Keratinocyte (primary cell): ENCODE data around the gene TNS3. TPM values are rescaled to one million over a fixed set of nuclear protein-coding genes. Genes with fewer than 3 reads are reported as not detected.

Experiments
- DNase-seq: peaks from one replicate; pipeline ENCODE4 v3.0.0-alpha.2; 2011; ENCODE audit warnings: low read depth, missing footprints, low spot score
- FAIRE-seq: peaks from 2 replicates; lab custom pipeline; 2011; peaks lifted over from hg19 to GRCh38; lab: Jason Lieb, UNC
- H2AFZ ChIP-seq: 2 replicates; pipeline ENCODE4 v1.6.0; 2012; ENCODE audit warnings: low read length, control low read depth, inconsistent platforms; ENCODE audit not compliant: control insufficient read depth
- H3K27ac ChIP-seq: 2 replicates; pipeline ENCODE4 v1.5.1; 2011; ENCODE audit warnings: low read length; ENCODE audit not compliant: control insufficient read depth, insufficient read depth
- H3K27me3 ChIP-seq: 3 replicates; pipeline ENCODE4 v1.6.0; 2011; ENCODE audit warnings: low read length; ENCODE audit not compliant: control insufficient read depth, insufficient read depth; ENCODE audit errors: extremely low read depth
- H3K36me3 ChIP-seq, 2 experiments: 2 replicates in 1 of 2; 3 replicates in 1 of 2; pipeline ENCODE4 v1.5.1; 2011; ENCODE audit warnings: low read length in 2 of 2, mild to moderate bottlenecking in 1 of 2; ENCODE audit not compliant: control insufficient read depth in 2 of 2, insufficient read depth in 2 of 2; ENCODE audit errors: extremely low read depth in 1 of 2
- H3K4me1 ChIP-seq: 3 replicates; pipeline ENCODE4 v1.5.1; 2011; ENCODE audit warnings: low read length; ENCODE audit not compliant: control insufficient read depth, insufficient read depth; ENCODE audit errors: extremely low read depth
- H3K4me2 ChIP-seq: 3 replicates; pipeline ENCODE4 v1.6.0; 2011; ENCODE audit warnings: low read depth, low read length; ENCODE audit not compliant: control insufficient read depth, insufficient read depth; ENCODE audit errors: extremely low read depth
- H3K4me3 ChIP-seq, 3 experiments: fragments of 200-600 bp in 1 of 3; sonication (generic) in 1 of 3; 2 replicates in 2 of 3; 3 replicates in 1 of 3; pipeline ENCODE4 v1.5.1; 2011 to 2016; ENCODE audit warnings: low read length in 3 of 3, mild to moderate bottlenecking in 3 of 3, control low read depth in 2 of 3, inconsistent platforms in 1 of 3, low read depth in 1 of 3, mixed read lengths in 1 of 3, mixed run types in 1 of 3, moderate library complexity in 1 of 3; ENCODE audit not compliant: control insufficient read depth in 2 of 3, insufficient read depth in 2 of 3; ENCODE audit errors: extremely low read depth in 1 of 3
- H3K79me2 ChIP-seq: 2 replicates; pipeline ENCODE4 v1.6.0; 2012; ENCODE audit warnings: low read length; ENCODE audit not compliant: control insufficient read depth, insufficient read depth
- H3K9ac ChIP-seq: 3 replicates; pipeline ENCODE4 v1.6.0; 2011; ENCODE audit warnings: low read length; ENCODE audit not compliant: control insufficient read depth, insufficient read depth; ENCODE audit errors: extremely low read depth
- H3K9me1 ChIP-seq: 3 replicates; pipeline ENCODE4 v1.6.0; 2011; ENCODE audit warnings: low read length; ENCODE audit not compliant: control insufficient read depth, insufficient read depth; ENCODE audit errors: extremely low read depth
- H3K9me3 ChIP-seq: 2 replicates; pipeline ENCODE4 v1.5.1; 2012; ENCODE audit warnings: low read depth, low read length; ENCODE audit not compliant: control insufficient read depth
- H4K20me1 ChIP-seq: 3 replicates; pipeline ENCODE4 v1.6.0; 2011; ENCODE audit warnings: low read length; ENCODE audit not compliant: control insufficient read depth, insufficient read depth; ENCODE audit errors: extremely low read depth
- CTCF ChIP-seq, 3 experiments: IDR thresholded peaks in 1 of 3; conservative IDR thresholded peaks in 1 of 3; optimal IDR thresholded peaks in 1 of 3; 2 replicates in 2 of 3; 3 replicates in 1 of 3; pipeline versions ENCODE3 to v1.5.1; 2011; ENCODE audit warnings: low read length in 3 of 3, mild to moderate bottlenecking in 3 of 3, moderate library complexity in 2 of 3, control low read depth in 1 of 3, inconsistent platforms in 1 of 3; ENCODE audit not compliant: insufficient read depth in 2 of 3; ENCODE audit errors: extremely low read depth in 1 of 3
- EZH2 ChIP-seq: IDR thresholded peaks from one replicate; pipeline ENCODE4 v1.6.1; 2012; ENCODE audit warnings: inconsistent platforms, mild to moderate bottlenecking, low read length, moderate library complexity
- dilution Hi-C: fragments of 300-500 bp; cut with MboI; formaldehyde crosslinking; loops from one replicate; pipeline ENCODE4 v1.7.0; 2020; ENCODE audit warnings: low sequenced_read_pairs; ENCODE audit not compliant: extremely low pct_ligation_motif_present
- polyA plus RNA-seq, 5 experiments: library from polyadenylated mRNA; depleted of rRNA in 3 of 5; stranded (reverse) in 3 of 5; stranded (forward) in 1 of 5; unstranded in 1 of 5; fragments of >200 nt; gene quantifications; 1 replicate in 1 of 5; 2 replicates in 3 of 5; 3 replicates in 1 of 5; pipeline versions ENCODE4 v1.2.1 to v1.2.3, GENCODE V29; 2011 to 2012; ENCODE audit warnings: missing spikeins in 2 of 5, low read depth in 1 of 5, low replicate concordance in 1 of 5

Gene TNS3
- polyA plus RNA-seq, 1 donor (not counting 4 experiments of a cell fraction or from before 2014, with no cell fraction given) = 3.9 TPM

GRCh38 chr7:47314728-47315607, 266.9 kb downstream of the TNS3 start:
- Histone ChIP-seq H3K27me3 (no peaks in the 10 kb centered on the region), H3K4me2 (no peak overlapping the region), H4K20me1 (no peaks in the 10 kb centered on the region), H3K4me3 (no peak overlapping the region), H3K36me3 (no peaks in the 10 kb centered on the region), H3K9ac (no peak overlapping the region), H3K4me1 (no peaks in the 10 kb centered on the region), H3K27ac (no peak overlapping the region), H3K9me1 (no peaks in the 10 kb centered on the region), H2AFZ (no peak overlapping the region), H3K79me2 (no peaks in the 10 kb centered on the region), H3K9me3 (no peaks in the 10 kb centered on the region)
- no peak for FAIRE-seq
- dilution Hi-C loops = no loop called here
- no peak for TF ChIP-seq EZH2
- no peak for TF ChIP-seq CTCF (optimal IDR thresholded peaks at IDR 0.05 in 1 of 3, IDR thresholded peaks at IDR 0.05 in 1 of 3, conservative IDR thresholded peaks at IDR 0.05 in 1 of 3; ENCODE audit: extremely low read depth in 1 of 3, insufficient read depth in 2 of 3, low read length in 3 of 3)
- DNase-seq = no peak

- Histone ChIP-seq H3K4me2 (no peak overlapping the region), H4K20me1 (no peaks in the 10 kb centered on the region), H3K4me1 (no peaks in the 10 kb centered on the region), H2AFZ (no peak overlapping the region), H3K9ac (no peak overlapping the region), H3K27me3 (no peaks in the 10 kb centered on the region), H3K79me2 (no peaks in the 10 kb centered on the region), H3K9me1 (no peaks in the 10 kb centered on the region), H3K4me3 (no peak overlapping the region), H3K27ac (no peak overlapping the region), H3K9me3 (no peaks in the 10 kb centered on the region), H3K36me3 (no peaks in the 10 kb centered on the region)
- dilution Hi-C loops = no loop called here
- TF ChIP-seq CTCF (optimal IDR thresholded peaks at IDR 0.05 in 1 of 3, IDR thresholded peaks at IDR 0.05 in 1 of 3, conservative IDR thresholded peaks at IDR 0.05 in 1 of 3; ENCODE audit: extremely low read depth in 1 of 3, insufficient read depth in 2 of 3, low read length in 3 of 3) (no peak), EZH2 (no peak)
- DNase-seq = no peak
- no peak for FAIRE-seq
Measured at GRCh38 chr7:47314248-47314647, 267.7 kb downstream of the TNS3 start.
